ENCODE data around the gene MARCHF3. TPM values are rescaled to one million over a fixed set of nuclear protein-coding genes. Genes with fewer than 3 reads are reported as not detected.

Gene MARCHF3
- total RNA-seq, 1 donor from 2014 or later = 35.7 TPM

- Histone ChIP-seq H3K4me1 (peaks cover 63% of the 10 kb centered on the region), H3K27ac (replicated peaks) (peak overlapping the region; percentile 96), H3K27me3 (ENCODE audit: low read depth) (no peaks in the 10 kb centered on the region), H3K9me3 (replicated peaks) (no peaks in the 10 kb centered on the region), H3K4me3 (peak overlapping the region; percentile 95), H3K36me3 (no peaks in the 10 kb centered on the region)
- peak; percentile 35 for DNase-seq
- intact Hi-C loops (cut with micrococcal nuclease) = no loop called here
- peak; percentile 62 for TF ChIP-seq CTCF (IDR thresholded peaks at IDR 0.05; ENCODE audit: borderline replicate concordance)
These were observed 638 bp downstream of the MARCHF3 start for GRCh38 chr5:127029581-127030258.

DNA sequence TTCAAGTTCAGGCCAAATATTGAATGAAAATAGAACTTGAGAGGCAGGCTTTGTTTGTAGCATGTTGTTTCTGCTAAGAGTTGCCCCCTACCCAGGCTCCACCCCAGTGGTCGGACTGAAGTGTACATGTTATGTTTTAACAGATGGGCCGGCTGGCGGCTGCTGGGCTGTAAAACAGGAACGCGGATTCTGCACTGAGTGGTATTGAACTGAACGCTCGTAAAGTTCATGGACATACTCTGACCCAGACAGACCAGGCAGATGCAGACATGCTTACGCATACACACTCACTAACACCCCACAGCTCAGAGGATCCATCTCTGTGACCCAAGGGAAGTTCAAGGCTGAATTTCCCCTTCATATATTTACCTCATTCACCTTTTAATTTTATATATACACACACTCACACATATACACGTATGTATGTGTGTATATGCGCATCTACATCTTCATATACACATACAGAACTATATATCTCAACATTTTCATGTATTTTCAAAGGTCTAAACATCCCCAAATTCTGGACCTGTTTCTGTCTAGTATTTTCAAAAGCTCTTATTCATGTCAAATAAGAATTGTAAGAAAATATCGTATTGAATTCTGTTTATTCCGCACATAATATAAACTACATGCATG, 1.4 kb downstream of the MARCHF3 start:
- intact Hi-C loops (cut with micrococcal nuclease) = no loop called here
- Histone ChIP-seq H3K27me3 (ENCODE audit: low read depth) (no peaks in the 10 kb centered on the region), H3K36me3 (no peaks in the 10 kb centered on the region), H3K4me1 (peaks cover 71% of the 10 kb centered on the region), H3K9me3 (replicated peaks) (no peaks in the 10 kb centered on the region), H3K27ac (replicated peaks) (peak overlapping the region; percentile 96), H3K4me3 (peak overlapping the region; percentile 95)
- TF ChIP-seq CTCF (IDR thresholded peaks at IDR 0.05; ENCODE audit: borderline replicate concordance) = no peak
- DNase-seq = no peak

- Histone ChIP-seq H3K4me3 (no peak overlapping the region), H3K36me3 (no peaks in the 10 kb centered on the region), H3K27ac (replicated peaks) (peak overlapping the region; percentile 58), H3K4me1 (peaks cover 74% of the 10 kb centered on the region), H3K27me3 (ENCODE audit: low read depth) (no peaks in the 10 kb centered on the region), H3K9me3 (replicated peaks) (no peaks in the 10 kb centered on the region)
- TF ChIP-seq CTCF (IDR thresholded peaks at IDR 0.05; ENCODE audit: borderline replicate concordance) = no peak
- intact Hi-C loops (cut with micrococcal nuclease) = no loop called here
- DNase-seq = no peak
These were observed 2.8 kb downstream of the MARCHF3 start for GRCh38 chr5:127027539-127027938.

DNA sequence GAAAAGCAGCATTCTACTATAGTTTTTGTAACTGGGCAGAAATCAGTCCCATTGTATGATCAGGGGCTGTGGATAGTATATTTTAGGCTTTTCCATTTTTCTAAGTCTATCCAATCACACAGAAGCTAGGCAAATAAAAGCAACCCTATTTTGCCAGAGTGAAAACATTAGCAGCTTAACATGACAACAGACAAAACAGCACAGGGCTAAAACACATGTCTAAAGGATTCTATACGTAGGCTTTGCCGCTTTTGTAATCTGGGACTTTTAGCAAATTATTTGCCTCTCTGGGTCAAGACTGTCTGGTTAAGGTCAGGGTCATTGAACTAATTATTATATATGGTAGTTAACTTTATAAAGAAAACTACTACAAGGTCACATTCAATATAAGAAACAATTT, 4.2 kb downstream of the MARCHF3 start:
- no peak for TF ChIP-seq CTCF (IDR thresholded peaks at IDR 0.05; ENCODE audit: borderline replicate concordance)
- Histone ChIP-seq H3K9me3 (replicated peaks) (no peaks in the 10 kb centered on the region), H3K4me1 (peaks cover 69% of the 10 kb centered on the region), H3K36me3 (no peaks in the 10 kb centered on the region), H3K27ac (replicated peaks) (peak overlapping the region; percentile 58), H3K27me3 (ENCODE audit: low read depth) (no peaks in the 10 kb centered on the region), H3K4me3 (no peak overlapping the region)
- DNase-seq = no peak
- intact Hi-C loops (cut with micrococcal nuclease) = no loop called here

DNA sequence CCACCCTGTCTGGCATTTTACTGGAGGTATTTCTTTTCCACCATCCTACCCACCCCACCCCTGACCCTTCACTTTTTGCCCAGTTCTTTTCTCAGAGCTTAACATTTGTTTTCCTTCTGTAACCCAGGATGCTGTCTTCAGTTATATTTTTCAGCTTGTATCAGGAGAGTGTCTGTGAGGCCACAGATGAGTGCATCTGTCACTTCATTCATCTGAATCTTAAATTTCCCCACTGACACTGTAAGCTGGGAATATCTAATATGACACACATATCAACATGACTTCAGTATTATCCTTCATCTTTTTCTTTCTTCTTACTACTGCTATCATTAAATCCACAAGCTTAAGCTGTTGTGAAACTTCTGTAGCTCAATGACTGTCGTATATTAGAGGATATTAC, 4.9 kb downstream of the MARCHF3 start:
- H3K27me3 ChIP-seq (ENCODE audit: low read depth) = no peaks in the 10 kb centered on the region
- DNase-seq = no peak
- peaks cover 63% of the 10 kb centered on the region for H3K4me1 ChIP-seq
- H3K27ac ChIP-seq (replicated peaks) = peak overlapping the region; percentile 58
- H3K4me3 ChIP-seq = no peak overlapping the region
- TF ChIP-seq CTCF (IDR thresholded peaks at IDR 0.05; ENCODE audit: borderline replicate concordance) = no peak
- H3K9me3 ChIP-seq (replicated peaks) = no peaks in the 10 kb centered on the region
- H3K36me3 ChIP-seq = no peaks in the 10 kb centered on the region
- intact Hi-C loops (cut with micrococcal nuclease) = no loop called here
